Erythroblast (primary cell): ENCODE measurements around the gene MKLN1.

ENCODE experiments used
- DNase-seq, 2 experiments: peaks; one replicate each; lab custom pipeline; 2025; lab: John Stamatoyannopoulos, UW
- GATA1 ChIP-seq: IDR thresholded peaks from 2 replicates; pipeline ENCODE4 v1.6.1; 2011; ENCODE audit warnings: low read depth, mild to moderate bottlenecking, control low read depth, low read length, moderate library complexity
- POLR2A ChIP-seq: IDR thresholded peaks from 2 replicates; pipeline ENCODE4 v1.6.1; 2011; ENCODE audit warnings: mild to moderate bottlenecking, low read length

The MKLN1 gene

DNA sequence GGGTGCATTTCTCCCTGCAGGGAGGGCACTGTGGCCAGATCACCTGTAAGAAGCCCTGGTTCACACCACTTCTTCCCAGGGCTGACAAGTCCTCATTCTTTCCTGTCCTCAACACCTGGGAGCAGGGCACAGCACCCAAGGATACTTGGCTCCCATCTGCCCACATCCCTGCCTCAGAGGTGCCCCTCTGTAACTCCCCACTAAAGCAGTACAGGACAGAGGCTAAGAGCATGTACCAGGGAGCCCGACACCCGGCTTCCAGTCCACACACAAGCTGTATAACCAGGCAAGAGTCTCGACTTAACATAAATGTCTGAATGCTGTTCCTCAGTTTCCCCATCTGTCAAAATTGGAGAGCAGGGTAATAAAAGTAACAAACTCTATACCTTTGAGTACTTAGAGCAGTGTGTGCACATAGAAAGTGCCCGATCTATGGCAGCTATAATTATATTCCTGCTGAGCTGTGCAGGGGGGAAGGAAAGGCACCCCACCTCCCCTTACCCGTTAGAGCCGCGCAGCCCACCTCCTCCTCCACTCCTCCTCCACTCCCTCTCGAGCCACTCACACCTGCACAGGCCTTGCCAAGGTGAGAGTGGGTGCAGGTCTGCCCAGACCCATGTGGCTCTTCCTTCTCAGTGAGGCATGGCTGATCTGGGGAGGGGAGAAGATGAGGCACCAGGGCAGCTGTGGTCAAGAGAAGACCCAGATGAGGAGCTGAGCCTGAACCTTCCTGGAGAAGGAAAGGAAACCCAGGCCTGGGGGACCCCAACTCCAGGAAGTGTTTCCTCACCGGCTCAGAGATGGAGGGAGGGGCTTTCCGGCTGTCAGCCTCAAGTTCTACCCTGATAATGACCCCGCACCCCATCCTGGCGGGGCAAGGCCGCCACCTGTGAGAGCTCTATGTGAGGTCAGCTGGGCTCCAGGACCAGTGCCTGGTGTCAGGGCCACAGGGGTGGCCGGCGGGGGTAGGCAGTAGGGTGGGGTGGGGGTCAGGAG, 206.2 kb downstream of the MKLN1 start:
- TF ChIP-seq POLR2A (no peak), GATA1 (no peak)
- no peak for DNase-seq

DNA sequence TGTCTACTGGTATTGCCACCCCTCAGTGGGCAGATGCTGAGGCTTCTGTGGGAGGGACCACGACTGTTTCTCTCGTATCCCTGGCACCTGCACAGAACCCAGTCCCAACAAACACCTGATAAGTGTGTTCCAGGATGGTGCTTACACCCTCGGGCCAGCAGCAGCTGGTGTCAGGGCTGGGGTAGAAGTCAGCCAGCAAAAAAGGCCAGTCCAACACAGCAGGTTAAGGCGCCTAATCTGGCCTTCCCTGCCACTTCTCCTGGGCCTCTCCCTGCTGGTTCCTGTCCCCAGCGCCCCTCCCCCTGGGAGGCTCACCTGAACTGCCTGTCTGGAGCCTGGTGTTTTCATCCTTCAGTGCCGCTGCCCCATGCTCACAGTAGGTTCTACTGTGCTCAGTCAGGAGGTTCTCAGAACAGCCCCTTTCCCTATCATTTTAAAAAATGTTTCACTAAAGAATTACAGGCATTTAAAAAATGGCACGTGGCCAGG, 208.7 kb downstream of the MKLN1 start:
- TF ChIP-seq GATA1: no peak
- no peak for TF ChIP-seq POLR2A
- DNase-seq: no peak

DNA sequence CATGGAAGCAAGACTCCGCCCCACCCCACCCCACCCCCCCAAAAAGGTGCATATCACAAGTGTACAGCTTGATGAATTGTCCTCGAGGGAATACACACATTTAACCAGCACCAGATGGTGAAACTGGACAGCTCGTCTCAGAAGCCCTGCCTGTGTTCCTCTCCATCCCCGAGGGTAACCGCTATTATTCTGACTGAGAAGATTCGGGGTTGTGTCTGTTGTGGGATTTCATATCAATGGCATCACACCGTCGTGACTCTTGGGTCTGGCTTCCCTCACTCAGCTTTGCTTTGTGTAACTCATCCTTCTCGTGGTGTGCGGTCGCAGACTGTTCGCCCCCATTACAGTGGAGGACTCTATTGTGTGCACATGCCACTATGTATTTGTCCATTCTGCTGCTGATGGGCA, 209.9 kb downstream of the MKLN1 start:
- DNase-seq: no peak
- TF ChIP-seq GATA1: no peak

DNA sequence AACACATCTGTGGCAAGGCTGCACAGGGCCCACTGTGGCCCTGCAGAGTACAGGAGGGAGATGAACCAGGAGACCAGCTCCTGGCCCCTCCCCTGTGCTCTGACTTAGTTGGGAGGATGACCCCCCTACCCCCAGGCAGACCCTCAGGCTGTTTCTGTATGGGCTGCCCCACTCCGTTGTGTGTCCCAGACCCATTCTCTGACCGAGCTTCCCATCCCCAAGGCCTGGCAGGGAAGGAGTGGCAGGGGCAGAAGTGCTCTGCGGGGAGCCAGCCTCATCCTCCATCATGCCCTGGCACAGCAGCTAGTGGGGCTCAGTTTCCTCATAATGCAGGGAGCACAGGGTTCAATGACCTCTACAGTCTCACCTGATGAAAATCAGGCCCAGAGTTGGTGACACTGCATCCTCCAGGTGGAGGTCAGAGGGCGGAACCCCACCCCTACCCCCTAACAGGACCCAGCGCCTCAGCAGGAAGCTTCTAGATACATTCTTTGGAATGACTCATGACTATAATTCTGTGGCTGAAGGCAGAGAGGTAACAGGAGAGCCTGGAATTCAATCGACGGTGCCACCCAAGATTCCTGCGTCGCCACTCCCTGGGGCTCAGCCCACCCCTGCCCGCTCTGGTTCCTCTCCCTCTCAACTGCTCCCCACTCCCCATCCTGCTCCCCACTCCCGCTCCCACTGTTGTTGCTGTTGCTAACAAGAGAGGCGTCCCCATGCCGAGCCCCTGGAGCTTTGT, 210.6 kb downstream of the MKLN1 start:
- no peak for DNase-seq
- TF ChIP-seq POLR2A: no peak
- no peak for TF ChIP-seq GATA1

DNA sequence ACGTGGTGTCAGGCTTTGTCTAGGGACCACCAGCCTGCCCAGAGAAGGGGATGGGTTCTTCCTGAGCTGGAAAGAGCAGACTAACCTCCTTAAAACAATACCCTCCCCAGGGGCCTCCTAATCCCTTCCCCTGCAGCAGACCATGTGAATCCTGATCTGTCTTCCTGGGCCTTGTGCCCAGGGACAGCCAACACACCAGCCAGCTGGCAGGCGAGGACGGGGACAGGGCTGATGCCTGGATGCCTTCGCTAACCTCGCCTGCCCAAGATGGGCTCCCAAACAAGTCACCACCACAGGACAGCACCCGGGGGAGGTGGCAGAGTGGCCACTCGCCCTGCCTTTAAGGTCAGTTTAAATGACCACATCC, 211.1 kb downstream of the MKLN1 start:
- no peak for DNase-seq
- TF ChIP-seq GATA1: no peak
- no peak for TF ChIP-seq POLR2A

DNA sequence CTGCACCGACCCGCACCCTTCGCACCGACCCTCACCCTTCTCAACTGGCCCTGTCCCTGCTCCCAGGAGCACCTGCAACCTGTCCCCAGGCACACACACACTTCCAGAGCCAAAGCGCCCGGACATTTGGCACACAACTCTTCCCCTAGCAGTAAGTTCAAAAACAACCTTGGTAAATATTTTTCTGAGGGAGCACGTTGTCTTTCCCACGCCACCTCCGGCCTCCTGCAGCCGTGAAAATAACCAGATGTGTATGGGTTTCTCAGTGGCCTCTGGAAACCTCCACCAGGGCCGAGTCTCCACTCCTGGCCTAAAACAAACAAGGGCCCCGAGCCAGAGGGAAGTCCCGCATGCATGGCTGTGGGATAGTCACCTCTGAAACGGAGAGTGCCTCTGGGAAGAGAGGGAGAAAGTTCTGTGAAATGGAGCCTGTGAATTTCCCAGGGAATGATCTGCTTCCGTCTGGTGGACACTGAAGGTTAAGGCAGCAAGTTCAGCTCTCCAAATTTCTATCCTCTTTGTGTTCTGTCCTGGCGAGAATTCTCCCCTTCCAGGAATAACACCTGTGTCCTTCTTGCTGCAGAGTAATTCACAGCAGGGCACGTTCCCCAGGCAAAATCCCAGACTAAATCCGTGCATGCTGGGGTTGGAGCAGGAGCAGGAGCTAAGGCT, 213.0 kb downstream of the MKLN1 start:
- TF ChIP-seq GATA1 (no peak), POLR2A (no peak)
- no peak for DNase-seq

DNA sequence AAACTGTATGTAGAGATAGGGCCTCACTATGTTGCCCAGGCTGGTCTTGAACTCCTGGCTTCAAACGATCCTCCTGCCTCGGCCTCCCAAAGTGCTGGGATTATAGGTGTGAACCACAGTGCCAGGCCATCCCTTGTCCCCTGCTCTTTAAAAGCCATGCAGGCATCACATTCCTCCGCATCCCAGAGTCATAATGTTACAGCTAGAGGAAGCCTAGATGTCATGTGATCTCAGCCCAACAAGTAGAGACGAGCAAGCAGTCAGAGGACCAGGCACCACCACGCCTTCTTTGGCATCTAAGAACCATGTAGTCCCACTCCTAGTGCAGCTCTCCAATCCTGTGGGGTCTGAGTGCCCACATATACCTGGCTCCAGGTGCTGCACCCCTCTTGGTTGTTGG, 215.6 kb downstream of the MKLN1 start:
- no peak for DNase-seq
- no peak for TF ChIP-seq GATA1
- TF ChIP-seq POLR2A: no peak

DNA sequence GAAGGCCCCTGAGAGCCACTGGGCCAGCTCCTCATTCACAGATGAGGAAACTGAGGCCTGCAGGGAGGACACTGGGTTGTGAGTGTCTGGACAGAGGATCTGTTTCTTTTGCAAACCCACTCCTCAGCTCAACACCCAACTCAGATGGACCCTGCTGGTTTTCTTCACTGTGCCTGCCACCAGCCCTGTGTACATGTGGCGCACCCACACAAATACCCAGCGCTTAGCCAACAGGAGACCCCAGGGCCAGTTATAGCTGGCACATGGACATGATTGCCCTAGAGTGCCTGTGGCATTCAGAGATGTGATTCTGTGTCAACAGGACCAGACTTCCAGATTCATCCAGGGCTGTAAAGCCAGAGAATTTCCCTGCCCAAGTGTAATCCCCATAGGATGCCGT, 216.3 kb downstream of the MKLN1 start:
- no peak for DNase-seq
- TF ChIP-seq POLR2A: no peak
- no peak for TF ChIP-seq GATA1

DNA sequence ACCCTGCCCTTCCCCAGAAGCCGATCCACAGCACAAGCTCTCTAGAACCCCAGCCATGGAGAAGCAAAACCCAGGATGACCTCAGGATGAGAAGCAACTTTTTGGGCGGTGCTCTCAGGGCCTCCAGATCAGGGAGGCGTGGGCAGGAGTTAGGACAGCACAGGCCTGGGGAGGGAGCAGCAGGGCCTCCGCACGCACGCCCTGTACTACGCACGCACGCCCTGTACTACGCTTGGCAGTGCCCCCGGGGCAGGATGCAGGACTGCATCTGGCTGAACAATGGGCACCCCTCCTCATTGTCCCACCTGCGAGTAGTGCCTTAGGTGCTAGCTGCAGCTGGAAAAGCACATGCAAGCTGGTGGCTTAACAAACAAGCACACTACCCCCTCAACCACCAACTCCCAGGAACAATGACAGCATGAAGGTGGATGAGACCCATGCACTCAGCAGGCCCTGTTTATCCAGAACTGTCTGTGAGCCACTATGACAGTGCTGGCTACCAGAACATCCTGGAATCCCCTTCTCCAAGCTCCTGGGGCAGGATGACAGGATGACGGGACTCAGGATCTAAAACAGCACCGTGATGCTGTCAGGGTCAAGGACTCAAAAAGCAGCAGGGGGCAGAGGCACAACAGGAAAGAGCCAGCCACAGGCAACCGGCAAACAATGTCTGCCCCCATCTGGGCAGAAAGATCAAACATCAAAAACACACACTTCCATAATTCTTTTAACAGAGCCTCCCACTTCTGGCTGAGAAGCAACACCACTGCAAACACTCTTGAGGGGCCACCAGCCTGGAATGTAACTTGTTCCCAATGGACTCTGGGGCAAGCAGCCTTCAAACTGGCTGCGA, 217.0 kb downstream of the MKLN1 start:
- peak; percentile 21 to 38 for DNase-seq
- TF ChIP-seq POLR2A (no peak), GATA1 (no peak)

DNA sequence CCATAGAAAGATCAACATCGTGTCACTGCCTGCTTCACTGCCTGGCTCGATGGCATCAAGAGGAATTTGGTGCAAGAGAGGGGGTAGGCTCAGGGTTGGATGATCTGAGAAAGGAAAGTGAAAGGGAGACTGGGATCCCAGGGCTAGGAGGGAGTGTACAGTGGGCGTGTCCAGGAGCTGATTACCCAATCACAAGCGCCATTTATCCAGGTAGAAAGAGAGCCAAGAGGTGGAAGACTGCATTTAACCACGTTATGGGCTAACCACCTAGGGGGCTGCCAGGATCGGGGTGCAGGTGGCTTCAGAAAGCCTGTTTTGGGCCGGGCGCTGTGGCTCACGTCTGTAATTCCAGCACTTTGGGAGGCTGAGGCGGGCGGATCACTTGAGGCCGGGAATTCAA, 218.4 kb downstream of the MKLN1 start:
- DNase-seq: peak in 1 of 2 experiments; percentile 24
- TF ChIP-seq POLR2A: no peak
- TF ChIP-seq GATA1: no peak
